SK-N-MC (cell line): ENCODE data around the gene DNAJA3.

ENCODE experiments used
- DNase-seq: peaks from one replicate; pipeline ENCODE4 v3.0.0-alpha.2; 2011; ENCODE audit warnings: low read depth, low spot score
- H3K27ac ChIP-seq: fragments of 200-600 bp; sonication (generic); 2 replicates; pipeline ENCODE4 v1.5.1; 2016; ENCODE audit warnings: mixed run types
- H3K36me3 ChIP-seq: fragments of 200-600 bp; sonication (generic); 2 replicates; pipeline ENCODE4 v1.6.1; 2017; ENCODE audit warnings: antibody characterized with exemption, low read length, mixed read lengths; ENCODE audit not compliant: insufficient read depth
- H3K4me3 ChIP-seq: fragments of 200-600 bp; sonication (generic); 2 replicates; pipeline ENCODE4 v1.5.1; 2016
- H3K9ac ChIP-seq: fragments of 200-600 bp; sonication (generic); 2 replicates; pipeline ENCODE4 v1.8.0; 2017; ENCODE audit warnings: mixed run types, mixed read lengths; ENCODE audit not compliant: insufficient read length
- H3K9me3 ChIP-seq: fragments of 200-600 bp; sonication (generic); 2 replicates; pipeline ENCODE4 v1.6.1; 2017; ENCODE audit warnings: low read depth, mild to moderate bottlenecking, antibody characterized with exemption, low read length, moderate library complexity, mixed read lengths
- EZH2 ChIP-seq: fragments of 200-600 bp; sonication (generic); IDR thresholded peaks from one replicate; pipeline ENCODE4 v1.6.1; 2017; ENCODE audit warnings: antibody characterized with exemption
- FOXP2 ChIP-seq: optimal IDR thresholded peaks from 2 replicates; pipeline ENCODE3; 2011; ENCODE audit warnings: mild to moderate bottlenecking, moderate library complexity; ENCODE audit not compliant: insufficient read depth; ENCODE audit errors: extremely low read length, control extremely low read depth
- POLR2AphosphoS5 ChIP-seq: IDR thresholded peaks from 2 replicates; pipeline ENCODE4 v1.6.1; 2012; ENCODE audit warnings: mild to moderate bottlenecking, low read depth, low read length, borderline replicate concordance

DNAJA3 gene

DNA sequence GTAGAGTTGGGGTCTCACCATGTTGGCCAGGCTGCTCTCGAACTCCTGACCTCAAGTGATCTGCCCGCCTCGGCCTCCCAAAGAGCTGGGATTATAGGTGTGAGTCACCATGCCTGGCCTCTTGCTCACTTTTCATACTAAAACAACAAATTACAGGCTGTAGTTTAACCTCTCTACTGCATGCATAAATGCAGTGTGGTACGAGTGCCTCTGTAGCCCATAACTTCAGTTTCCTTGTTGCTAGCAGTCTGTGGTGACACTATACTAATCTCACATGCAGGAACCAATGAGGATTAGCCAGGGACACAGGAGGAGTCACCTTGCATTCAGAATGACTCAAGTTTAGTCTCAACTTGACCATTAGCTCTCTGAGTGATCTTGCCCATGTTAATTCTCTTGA is 70.6 kb downstream of the DNAJA3 start:
- Histone ChIP-seq H3K36me3 (peaks cover 6% of the 10 kb centered on the region; the same call in 1 of the 2 replicates), H3K27ac (no peak overlapping the region), H3K4me3 (no peak overlapping the region), H3K9me3 (no peaks in the 10 kb centered on the region), H3K9ac (no peak overlapping the region)
- no peak for DNase-seq
- no peak for TF ChIP-seq POLR2AphosphoS5
- no peak for TF ChIP-seq EZH2
- no peak for TF ChIP-seq FOXP2

DNA sequence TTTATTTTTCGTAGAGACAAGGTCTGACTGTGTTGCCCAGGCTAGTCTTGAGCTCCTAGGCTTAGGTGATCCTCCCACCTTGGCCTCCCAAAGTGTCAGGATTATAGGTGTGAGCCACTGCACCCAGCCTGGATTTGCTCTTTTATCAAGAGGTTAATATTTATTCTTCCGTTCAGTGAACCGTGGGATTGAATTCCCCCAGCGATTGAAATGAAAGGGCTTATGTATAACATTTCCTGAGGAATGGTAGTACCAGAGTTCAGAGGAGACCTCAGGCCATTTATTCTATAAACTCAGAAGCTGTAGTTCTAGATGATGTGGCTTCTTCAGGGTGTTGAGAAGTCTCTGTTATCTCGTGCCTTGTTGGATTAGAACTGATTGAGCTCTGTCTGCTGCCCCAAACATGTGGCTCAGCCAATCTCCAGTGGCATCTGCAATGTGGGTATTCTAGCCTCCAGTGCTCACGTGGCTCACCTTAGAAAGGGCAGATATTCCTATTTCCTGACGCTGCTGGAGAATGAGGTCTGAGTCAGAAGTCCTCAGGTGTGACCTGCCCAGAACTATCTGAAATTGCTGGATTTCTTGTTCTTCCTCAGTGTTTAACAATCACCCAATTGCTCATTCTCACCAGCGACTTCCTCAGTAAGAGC is 73.0 kb downstream of the DNAJA3 start:
- Histone ChIP-seq H3K27ac (no peak overlapping the region), H3K9me3 (no peaks in the 10 kb centered on the region), H3K9ac (no peak overlapping the region), H3K36me3 (peaks cover 6% of the 10 kb centered on the region; the same call in 1 of the 2 replicates), H3K4me3 (no peak overlapping the region)
- DNase-seq: no peak
- TF ChIP-seq POLR2AphosphoS5 (no peak), EZH2 (no peak), FOXP2 (no peak)

DNA sequence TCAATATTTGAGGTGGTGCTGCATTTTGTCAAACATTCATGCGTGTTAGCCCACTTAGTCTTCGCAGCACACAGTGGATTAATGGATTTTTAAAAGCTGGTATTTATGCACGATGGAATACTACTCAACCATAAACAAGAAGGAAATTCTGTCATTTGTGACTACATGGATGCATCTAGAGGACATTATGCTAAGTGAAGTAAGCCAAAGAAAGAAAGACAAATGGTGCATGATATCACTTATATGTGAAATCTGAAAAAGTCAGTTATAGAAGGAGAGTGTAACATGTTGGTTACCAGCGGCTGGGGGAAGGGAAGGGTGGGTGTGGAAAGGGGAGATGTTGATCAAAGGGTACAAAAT is 73.5 kb downstream of the DNAJA3 start:
- H3K9me3 ChIP-seq: no peaks in the 10 kb centered on the region
- TF ChIP-seq EZH2 (no peak), FOXP2 (no peak), POLR2AphosphoS5 (no peak)
- H3K27ac ChIP-seq: no peak overlapping the region
- H3K9ac ChIP-seq: no peak overlapping the region
- DNase-seq: no peak
- H3K36me3 ChIP-seq: peaks cover 6% of the 10 kb centered on the region; the same call in 1 of the 2 replicates
- H3K4me3 ChIP-seq: no peak overlapping the region

DNA sequence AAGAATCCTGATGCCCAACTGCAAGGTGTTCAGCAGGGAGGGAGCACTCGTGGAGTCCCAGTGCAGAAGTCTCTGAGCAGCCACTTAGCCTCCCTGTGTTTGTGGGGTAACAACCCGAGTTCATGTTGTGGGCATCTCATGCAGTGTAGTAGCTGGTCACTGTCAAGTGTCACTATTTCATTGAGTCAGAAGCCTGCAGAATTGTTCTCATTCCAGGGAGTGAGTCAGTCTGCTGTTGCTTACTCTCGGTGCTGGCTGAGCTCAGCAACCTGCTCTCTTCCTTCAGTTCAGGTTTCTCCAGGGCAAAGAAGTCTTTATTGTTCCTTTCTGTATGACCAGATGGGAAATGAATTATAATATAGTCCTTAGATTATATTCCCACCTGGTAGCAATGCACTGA is 74.6 kb downstream of the DNAJA3 start:
- no peak overlapping the region for H3K27ac ChIP-seq
- no peak overlapping the region for H3K9ac ChIP-seq
- H3K4me3 ChIP-seq: no peak overlapping the region

DNA sequence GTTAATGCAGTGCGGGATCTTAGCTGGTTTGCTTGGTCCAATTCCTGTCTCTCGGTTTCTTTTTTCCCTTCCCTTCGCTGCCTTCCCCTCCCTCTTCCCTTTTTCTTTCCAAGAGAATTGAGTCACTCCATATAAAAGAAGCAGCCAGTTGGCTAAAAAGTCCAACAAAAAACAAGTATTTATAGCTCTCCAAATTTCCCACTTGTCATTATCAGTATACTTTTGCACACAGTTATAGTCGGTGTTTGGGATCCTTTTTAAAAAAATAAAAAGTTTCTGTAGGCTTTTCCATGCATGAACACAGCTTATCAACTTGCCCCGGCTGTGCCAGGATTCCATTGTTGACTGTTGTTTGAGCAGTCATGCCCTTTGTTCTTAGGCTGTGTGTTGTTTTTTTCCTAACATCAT is 75.4 kb downstream of the DNAJA3 start:
- peaks cover 6% of the 10 kb centered on the region; the same call in 1 of the 2 replicates for H3K36me3 ChIP-seq

More for the DNA sequence above, 74.6 kb downstream of the DNAJA3 start:
- no peak for DNase-seq
- Histone ChIP-seq H3K36me3 (peaks cover 6% of the 10 kb centered on the region; the same call in 1 of the 2 replicates), H3K9me3 (no peaks in the 10 kb centered on the region)
- no peak for TF ChIP-seq FOXP2
- no peak for TF ChIP-seq POLR2AphosphoS5
- TF ChIP-seq EZH2: no peak

DNA sequence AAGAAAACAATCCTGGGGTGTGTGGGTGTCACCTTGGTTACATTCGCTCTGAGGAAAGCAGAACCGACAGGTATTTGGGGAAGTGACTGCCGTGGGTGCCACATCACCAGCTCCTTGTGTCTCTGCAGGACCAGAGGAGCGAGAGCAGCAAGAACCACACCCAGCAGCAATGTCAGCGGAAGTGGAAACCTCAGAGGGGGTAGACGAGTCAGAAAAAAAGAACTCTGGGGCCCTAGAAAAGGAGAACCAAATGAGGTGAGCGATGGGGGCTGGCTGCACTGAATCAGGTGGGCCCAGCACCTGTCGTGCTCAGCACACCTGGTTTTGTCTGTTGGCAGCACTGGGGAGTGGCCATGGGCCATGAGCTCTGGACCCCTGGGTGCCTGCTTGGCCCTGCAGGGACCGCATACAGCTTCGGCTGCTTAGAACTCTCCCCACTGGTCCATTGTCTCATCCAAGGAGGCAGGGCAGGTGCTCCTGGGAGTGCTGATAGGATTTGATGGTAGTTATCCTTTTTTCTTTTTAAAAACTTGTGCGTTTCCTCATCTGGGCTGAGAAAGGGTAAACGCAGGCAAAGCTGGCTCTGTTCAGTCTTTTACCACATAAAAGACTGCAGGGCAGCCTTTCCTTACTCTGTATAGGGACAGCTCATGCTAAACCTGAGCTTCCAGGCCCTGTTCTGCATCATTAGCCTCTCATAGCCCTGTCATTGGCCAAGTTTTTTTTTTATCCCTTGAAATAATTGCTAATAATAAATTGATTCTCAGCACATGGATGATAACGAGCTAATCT is 79.9 kb downstream of the DNAJA3 start:
- Histone ChIP-seq H3K9ac (no peak overlapping the region), H3K27ac (no peak overlapping the region), H3K9me3 (no peaks in the 10 kb centered on the region), H3K36me3 (peaks cover 29% of the 10 kb centered on the region; the same call in 1 of the 2 replicates), H3K4me3 (no peak overlapping the region)
- no peak for TF ChIP-seq FOXP2
- no peak for TF ChIP-seq POLR2AphosphoS5
- no peak for TF ChIP-seq EZH2
- DNase-seq: no peak

More for the DNA sequence above, 75.4 kb downstream of the DNAJA3 start:
- H3K4me3 ChIP-seq: no peak overlapping the region
- no peak overlapping the region for H3K27ac ChIP-seq
- H3K9me3 ChIP-seq: no peaks in the 10 kb centered on the region
- H3K9ac ChIP-seq: no peak overlapping the region
- no peak for DNase-seq
- TF ChIP-seq EZH2: no peak
- no peak for TF ChIP-seq FOXP2
- TF ChIP-seq POLR2AphosphoS5: no peak
